Neural cell (in vitro differentiated cells): ENCODE measurements around the gene ZNF429.
"Not testable (repeated sequence)": the region's sequence is repeated elsewhere in the genome, so short reads cannot be mapped to it uniquely, and the experiment has no call there.

Experiments
- CTCF ChIP-seq: fragments of 450-650 bp; IDR thresholded peaks from 2 replicates; pipeline ENCODE4 v1.5.1; 2014; ENCODE audit warnings: antibody characterized with exemption, mild to moderate bottlenecking, moderate library complexity; ENCODE audit not compliant: poor library complexity, severe bottlenecking
- POLR2AphosphoS5 ChIP-seq: IDR thresholded peaks from 2 replicates; pipeline ENCODE4 v1.6.1; 2012
- REST ChIP-seq: IDR thresholded peaks from 2 replicates; pipeline ENCODE4 v1.6.1; 2012; ENCODE audit warnings: borderline replicate concordance
- SMC3 ChIP-seq: fragments of 450-650 bp; conservative IDR thresholded peaks from 2 replicates; pipeline ENCODE4 v1.6.1; 2014; ENCODE audit warnings: antibody characterized with exemption, mild to moderate bottlenecking, moderate library complexity; ENCODE audit not compliant: poor library complexity

DNA sequence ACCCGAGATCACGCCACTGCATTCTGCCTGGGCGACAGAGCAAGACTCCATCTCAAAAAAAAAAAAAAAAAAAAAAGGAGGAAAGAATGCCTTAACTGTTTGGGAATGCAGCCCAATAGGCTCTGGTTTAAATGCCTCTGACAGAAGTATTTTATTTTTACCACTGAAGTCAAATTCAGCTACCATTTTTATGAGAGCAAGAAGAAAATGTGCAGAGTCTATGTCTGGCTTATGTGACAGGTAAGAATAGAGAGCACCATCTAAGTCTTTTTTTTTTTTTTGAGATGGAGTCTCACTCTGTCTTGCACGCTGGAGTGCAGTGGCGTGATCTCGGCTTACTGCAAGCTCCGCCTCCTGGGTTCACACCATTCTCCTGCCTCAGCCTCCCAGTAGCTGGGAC, 7.2 kb downstream of the ZNF429 start:
- not testable (repeated sequence) for TF ChIP-seq CTCF, POLR2AphosphoS5, SMC3, REST
